K562 (cell line): Measurements from ENCODE around the gene PRSS38. TPM values are rescaled to one million over a fixed set of nuclear protein-coding genes. Genes with fewer than 3 reads are reported as not detected.

Source experiments
- ATAC-seq: fragments of 200-7000 bp; cut with Tn5 transposase; 3 replicates; pipeline ENCODE4 v1.9.1; 2020; ENCODE audit warnings: moderate library complexity
- BruUV-seq: library from RNA; stranded (reverse); fragments of 400-500 nt; replicated peaks from 2 replicates; lab custom pipeline; 2021; lab: Mats Ljungman, UMichigan
- CTCF ChIA-PET: fragments of 300-600 bp; formaldehyde crosslinking; extraction: SDS; loops from one replicate; lab custom pipeline; 2021; ENCODE audit warnings: low intra/inter-chr PET ratio; lab: Yijun Ruan, JAX
- POLR2A ChIA-PET: fragments of 300-600, 350-650 bp; sonication (Branson Sonifier 250); formaldehyde crosslinking; extraction: SDS; loops from one replicate; lab custom pipeline; 2021; ENCODE audit warnings: antibody characterized with exemption, inconsistent platforms; lab: Yijun Ruan, JAX
- DNase-seq, 4 experiments: peaks; one replicate each; pipeline versions ENCODE4 v3.0.0 to v3.0.0-alpha.2; 2011 to 2018; ENCODE audit warnings: low spot score in 3 of 4, mixed read lengths in 3 of 4; ENCODE audit errors: extremely low read depth in 1 of 4
- FAIRE-seq: peaks from 2 replicates; lab custom pipeline; 2011; peaks lifted over from hg19 to GRCh38; lab: Jason Lieb, UNC
- H2AFZ ChIP-seq: 2 replicates; pipeline ENCODE4 v1.6.0; 2011; ENCODE audit warnings: low read depth, low read length, control low read depth, inconsistent platforms
- H3K27ac ChIP-seq: fragments of 200-600 bp; 3 replicates; pipeline ENCODE4 v1.8.0; 2011; ENCODE audit warnings: low read depth, mild to moderate bottlenecking, control low read depth, inconsistent platforms, low read length, moderate library complexity, mixed read lengths; ENCODE audit errors: extremely low read depth
- H3K27me3 ChIP-seq, 2 experiments: fragments of 300-600 bp in 1 of 2; 2 replicates in 1 of 2; 3 replicates in 1 of 2; pipeline versions ENCODE4 v1.6.0 to v1.8.0; 2011; ENCODE audit warnings: inconsistent platforms in 2 of 2, low read length in 2 of 2, mild to moderate bottlenecking in 1 of 2, mixed read lengths in 1 of 2, moderate library complexity in 1 of 2; ENCODE audit not compliant: control insufficient read depth in 2 of 2, insufficient read depth in 2 of 2
- H3K36me3 ChIP-seq: fragments of 300-600 bp; 3 replicates; pipeline ENCODE4 v1.8.0; 2011; ENCODE audit warnings: mild to moderate bottlenecking, low read length, inconsistent platforms; ENCODE audit not compliant: control insufficient read depth, insufficient read depth
- H3K4me1 ChIP-seq, 2 experiments: fragments of 200-600 bp in 1 of 2; replicated peaks in 1 of 2; 2 replicates in 1 of 2; 3 replicates in 1 of 2; pipeline versions ENCODE4 v1.5.1 to v1.8.0; 2011; ENCODE audit warnings: inconsistent platforms in 2 of 2, low read length in 2 of 2, mild to moderate bottlenecking in 1 of 2, mixed read lengths in 1 of 2, moderate library complexity in 1 of 2; ENCODE audit not compliant: control insufficient read depth in 2 of 2, insufficient read depth in 2 of 2
- H3K4me2 ChIP-seq: 2 replicates; pipeline ENCODE4 v1.6.1; 2011; ENCODE audit warnings: low read length, control low read depth, inconsistent platforms, mixed read lengths; ENCODE audit not compliant: insufficient read depth
- H3K4me3 ChIP-seq: fragments of 200-600 bp; sonication (generic), shearing (Covaris generic); 2 replicates; pipeline ENCODE4 v1.5.1; 2016; ENCODE audit warnings: control low read depth, inconsistent platforms
- H3K79me2 ChIP-seq: fragments of 200-600 bp; 3 replicates; pipeline ENCODE4 v1.8.0; 2011; ENCODE audit warnings: low read length, inconsistent platforms; ENCODE audit not compliant: control insufficient read depth, insufficient read depth
- H3K9ac ChIP-seq, 2 experiments: 2 replicates each; pipeline versions ENCODE4 v1.6.0 to v1.6.1; 2011; ENCODE audit warnings: low read depth in 2 of 2, low read length in 2 of 2, control low read depth in 1 of 2, inconsistent platforms in 1 of 2, mild to moderate bottlenecking in 1 of 2, mixed read lengths in 1 of 2; ENCODE audit not compliant: insufficient read depth in 1 of 2
- H3K9me1 ChIP-seq: one replicate; pipeline ENCODE4 v1.6.0; 2011; ENCODE audit warnings: inconsistent platforms, mild to moderate bottlenecking, low read length, moderate library complexity; ENCODE audit not compliant: control insufficient read depth, insufficient read depth
- H3K9me3 ChIP-seq: replicated peaks from 2 replicates; pipeline ENCODE4 v1.5.1; 2011; ENCODE audit warnings: low read depth, low read length, inconsistent platforms; ENCODE audit not compliant: control insufficient read depth, insufficient read depth
- H4K20me1 ChIP-seq: replicated peaks from 2 replicates; pipeline ENCODE4 v1.6.1; 2011; ENCODE audit warnings: low read length, inconsistent platforms, mixed read lengths; ENCODE audit not compliant: control insufficient read depth, insufficient read depth
- DMBX1 ChIP-seq: fragments of 250-450 bp; sonication (Bioruptor Pico); IDR thresholded peaks from 2 replicates; pipeline ENCODE4 v1.8.0; 2022; ENCODE audit warnings: inconsistent platforms, mild to moderate bottlenecking, moderate library complexity, borderline replicate concordance
- IFI16 ChIP-seq: fragments of 250-450 bp; sonication (Bioruptor Pico); IDR thresholded peaks from 2 replicates; pipeline ENCODE4 v2.1.2; 2022; ENCODE audit warnings: mild to moderate bottlenecking, inconsistent platforms
- MEIS2 ChIP-seq: fragments of 450-650 bp; IDR thresholded peaks from 2 replicates; pipeline ENCODE4 v1.6.1; 2014; ENCODE audit warnings: mild to moderate bottlenecking; ENCODE audit not compliant: partially characterized antibody
- PHF8 ChIP-seq: fragments of 200-600 bp; sonication (generic); IDR thresholded peaks from 2 replicates; pipeline ENCODE4 v1.6.1; 2012; ENCODE audit warnings: mixed run types, mild to moderate bottlenecking, inconsistent platforms, low read length, moderate library complexity, borderline replicate concordance
- POLR2G ChIP-seq: fragments of 200-400 bp; formaldehyde crosslinking; IDR thresholded peaks from 2 replicates; pipeline ENCODE4 v1.6.1; 2017; ENCODE audit warnings: low read depth, mild to moderate bottlenecking, antibody characterized with exemption, low read length, moderate library complexity
- WHSC1 ChIP-seq: IDR thresholded peaks from one replicate; pipeline ENCODE4 v1.6.1; 2012; ENCODE audit warnings: low read length, control low read depth, inconsistent platforms
- ZBTB7A ChIP-seq: IDR thresholded peaks from 2 replicates; pipeline ENCODE4 v1.6.1; 2011; ENCODE audit warnings: low read depth, mild to moderate bottlenecking, low read length, moderate library complexity, borderline replicate concordance; ENCODE audit not compliant: control insufficient read depth
- ZNF12 ChIP-seq: sonication (generic); formaldehyde crosslinking; IDR thresholded peaks from 2 replicates; pipeline ENCODE4 v1.4.0; 2020; ENCODE audit warnings: mild to moderate bottlenecking, missing genetic modification reagents
- ZNF431 ChIP-seq: sonication (generic); formaldehyde crosslinking; IDR thresholded peaks from 2 replicates; pipeline ENCODE4 v1.8.0; 2022; ENCODE audit warnings: mild to moderate bottlenecking, missing genetic modification reagents
- WGBS: fragments of 100-300 bp; shearing (Covaris generic); methylation state at CpG from one replicate; pipeline ENCODE4 v1.1.6; 2016; ENCODE audit warnings: low coverage, mixed read lengths; ENCODE audit not compliant: insufficient coverage; ENCODE audit errors: missing lambda C conversion rate; 5-methylcytosine and 5-hydroxymethylcytosine counted together
- in situ Hi-C: fragments of 300-500 bp; cut with MboI; formaldehyde crosslinking; loops from 4 replicates; pipeline ENCODE4 v1.15.0; 2018; ENCODE audit warnings: inconsistent platforms, mixed read lengths
- intact Hi-C: fragments of 100-400 bp; cut with micrococcal nuclease; formaldehyde crosslinking; loops from 2 replicates; pipeline ENCODE4 v1.14.2; 2022
- polyA plus RNA-seq, 8 experiments: library from polyadenylated mRNA; depleted of rRNA in 4 of 8; stranded (reverse) in 5 of 8; unstranded in 3 of 8; fragments of >200 nt; fragmentation: Nextera tagmentation in 2 of 8; fragmentation: Illumina TruSeq in 1 of 8; extraction: Ambion mirVana in 2 of 8; extraction: Trizol in 1 of 8; gene quantifications; 2 replicates each; pipeline versions ENCODE4 v1.2.1 to v1.2.3, GENCODE V29; 2011 to 2014; ENCODE audit warnings: inconsistent platforms in 1 of 8, missing spikeins in 1 of 8
- total RNA-seq, 7 experiments: library from RNA; depleted of rRNA in 6 of 7; stranded (reverse); fragments of >200 nt in 6 of 7; fragmentation: Illumina TruSeq in 2 of 7; extraction: Trizol in 2 of 7; gene quantifications; 2 replicates each; pipeline versions ENCODE4 v1.2.1 to v1.2.3, GENCODE V29; 2011 to 2021; ENCODE audit warnings: low replicate concordance in 1 of 7
- TF ChIP-seq, protein P1 (sequence below): fragments of 200-800 bp; sonication (Bioruptor generic); IDR thresholded peaks from 2 replicates; pipeline ENCODE4 v1.6.1; 2017; ENCODE audit warnings: missing genetic modification characterization, missing compliant biosample characterization
- TF ChIP-seq, protein P2 (sequence below), 3 experiments: fragments of 200-800 bp in 1 of 3; sonication (Bioruptor generic) in 1 of 3; sonication (generic) in 1 of 3; formaldehyde crosslinking in 1 of 3; IDR thresholded peaks; 2 replicates each; pipeline versions ENCODE4 v1.6.1 to v1.8.0; 2016 to 2022; ENCODE audit warnings: mild to moderate bottlenecking in 2 of 3, missing compliant biosample characterization in 2 of 3, missing genetic modification characterization in 2 of 3, missing genetic modification reagents in 1 of 3

Gene PRSS38
- total and polyA plus RNA-seq, 9 of the 15 experiments (the other 6 are each of a cell fraction or from before 2014, with no cell fraction given) = 0.09 to 0.14 TPM; not detected in 7

DNA sequence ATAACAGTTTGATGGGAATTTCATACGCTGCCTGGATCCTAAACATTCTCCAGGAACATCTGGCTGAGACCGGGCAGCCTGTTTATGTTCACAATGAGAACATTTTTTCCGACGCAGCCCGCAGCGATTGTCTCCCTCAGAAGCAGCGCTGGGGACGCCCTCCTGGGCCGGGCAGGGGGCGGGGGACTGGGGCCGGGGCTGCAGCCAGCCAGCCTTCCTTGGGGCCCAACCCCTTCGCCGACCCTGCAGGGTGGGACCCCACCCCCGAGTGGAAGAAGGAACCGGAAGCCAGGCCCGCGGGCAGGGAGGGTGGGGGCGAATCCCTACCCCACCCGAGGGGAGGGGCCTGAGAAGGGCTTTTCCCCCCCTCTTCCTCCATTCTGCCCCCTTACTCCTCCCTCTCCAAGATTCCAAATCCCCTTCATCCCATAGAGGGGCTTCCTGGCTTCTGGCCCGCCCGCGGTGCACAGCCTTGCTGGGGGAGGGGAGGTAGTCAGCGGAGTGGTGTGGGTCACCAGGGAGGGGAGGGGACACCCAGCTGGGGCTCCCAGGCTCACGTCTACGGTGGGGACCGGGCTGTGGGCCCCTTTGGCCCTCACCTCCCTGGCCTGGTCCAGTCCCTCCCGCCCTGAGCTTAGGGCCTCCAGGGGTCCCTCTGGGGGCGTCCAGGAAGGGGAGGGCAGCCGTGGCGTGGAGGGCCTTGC is 71.7 kb downstream of the PRSS38 start:
- Histone ChIP-seq H3K4me1 (peaks cover 20 to 76% of the 10 kb centered on the region in 2 experiments), H3K4me2 (no peak overlapping the region), H3K27ac (no peak overlapping the region), H3K9me1 (no peaks in the 10 kb centered on the region), H2AFZ (peak overlapping the region; percentile 69), H3K79me2 (no peaks in the 10 kb centered on the region), H3K36me3 (no peaks in the 10 kb centered on the region), H3K4me3 (no peak overlapping the region), H3K9ac (no peak overlapping the region; a peak in 1 of 4 replicates), H3K27me3 (peaks cover 0 to 8% of the 10 kb centered on the region in 2 experiments; a peak in 2 of 5 replicates), H4K20me1 (no peaks in the 10 kb centered on the region), H3K9me3 (no peaks in the 10 kb centered on the region)
- DNase-seq = peak in 1 of 4 experiments; percentile 17
- no TSS peak for BruUV-seq
- ChIA-PET POLR2A (interaction anchor here (0.9 to 1.5 kb wide), 2 partner anchors 14 to 40 kb away, joined by 3 read pairs; no protein-coding TSS in a partner anchor), CTCF (no interaction called here)
- TF ChIP-seq ZBTB7A (peak; percentile 14; the same call in 1 of the 2 replicates), ZNF12 (CRISPR knock-in tag) (no peak), PHF8 (no peak), IFI16 (CRISPR knock-in tag) (no peak), WHSC1 (no peak), DMBX1 (CRISPR knock-in tag) (no peak), MEIS2 (no peak), ZNF431 (CRISPR knock-in tag) (no peak), POLR2G (no peak)
- TF ChIP-seq, protein P1, sequence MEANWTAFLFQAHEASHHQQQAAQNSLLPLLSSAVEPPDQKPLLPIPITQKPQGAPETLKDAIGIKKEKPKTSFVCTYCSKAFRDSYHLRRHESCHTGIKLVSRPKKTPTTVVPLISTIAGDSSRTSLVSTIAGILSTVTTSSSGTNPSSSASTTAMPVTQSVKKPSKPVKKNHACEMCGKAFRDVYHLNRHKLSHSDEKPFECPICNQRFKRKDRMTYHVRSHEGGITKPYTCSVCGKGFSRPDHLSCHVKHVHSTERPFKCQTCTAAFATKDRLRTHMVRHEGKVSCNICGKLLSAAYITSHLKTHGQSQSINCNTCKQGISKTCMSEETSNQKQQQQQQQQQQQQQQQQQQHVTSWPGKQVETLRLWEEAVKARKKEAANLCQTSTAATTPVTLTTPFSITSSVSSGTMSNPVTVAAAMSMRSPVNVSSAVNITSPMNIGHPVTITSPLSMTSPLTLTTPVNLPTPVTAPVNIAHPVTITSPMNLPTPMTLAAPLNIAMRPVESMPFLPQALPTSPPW (CRISPR knock-in tag) = 0 out of 2 replicates have a peak, but pooled peaks have one; percentile 21
- TF ChIP-seq, protein P2, sequence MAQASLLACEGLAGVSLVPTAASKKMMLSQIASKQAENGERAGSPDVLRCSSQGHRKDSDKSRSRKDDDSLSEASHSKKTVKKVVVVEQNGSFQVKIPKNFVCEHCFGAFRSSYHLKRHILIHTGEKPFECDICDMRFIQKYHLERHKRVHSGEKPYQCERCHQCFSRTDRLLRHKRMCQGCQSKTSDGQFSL (CRISPR knock-in tag; IDR thresholded peaks at IDR 0.05) = no peak
- TF ChIP-seq, protein P2 (tag; IDR thresholded peaks at IDR 0.05) = 0 out of 4 replicates have a peak, but pooled peaks of 1 of the 2 experiments have one; percentile 29
- 36% methylated on average over 14 of the region's 30 CpGs for WGBS
- intact Hi-C loops (no loop called here), in situ Hi-C loops (no loop called here)
- no peak for FAIRE-seq
- no peak for ATAC-seq
